ENCODE measurements around the gene VPS33B. TPM values are rescaled to one million over a fixed set of nuclear protein-coding genes. Genes with fewer than 3 reads are reported as not detected.

Gene VPS33B
- 1 to 10 TPM; 3.3 to 7.7 (median 4.3) TPM for total RNA-seq

DNA sequence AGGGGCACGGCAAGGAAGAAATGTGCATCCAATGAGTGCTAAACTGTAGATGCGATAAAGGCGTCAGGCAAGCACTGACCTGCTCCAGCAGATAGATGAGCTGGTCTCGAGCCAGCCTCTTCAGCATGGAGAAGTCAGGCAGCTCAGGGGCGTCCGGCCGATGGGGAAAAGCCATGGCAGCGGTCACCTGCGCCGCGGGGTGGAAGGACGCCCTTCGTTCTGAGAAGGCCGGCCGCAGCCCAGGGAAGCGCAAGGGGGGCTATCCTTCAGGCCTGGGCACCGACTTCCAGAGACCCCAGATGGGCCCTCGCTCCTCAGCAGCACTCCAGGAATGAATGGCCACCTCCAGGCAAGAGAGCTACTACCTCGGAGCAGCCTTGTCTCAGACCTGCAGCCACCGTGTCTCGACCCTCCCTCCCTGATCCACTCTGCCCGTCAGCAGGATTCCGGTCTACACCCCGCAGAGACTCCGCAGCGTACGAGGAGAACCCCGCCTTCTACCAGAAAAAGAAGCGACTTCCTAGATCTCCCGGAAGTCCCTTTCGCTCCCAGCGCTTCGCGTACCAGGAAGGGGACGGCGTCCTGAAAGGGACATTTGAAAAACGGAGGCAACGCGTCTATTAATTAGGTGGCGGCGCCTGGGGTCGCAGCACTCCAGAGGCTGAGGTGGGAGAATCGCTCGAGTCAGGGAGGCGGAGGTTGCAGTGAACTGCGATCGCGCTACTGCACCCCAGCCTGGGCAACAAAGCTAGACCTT lies at the start of gene VPS33B:
Gene VPS33B (minus strand): TSS at position 520 of the 757 bp plus-strand sequence. CDS start 345 bp downstream, at position 175.
- Histone ChIP-seq H3K4me3 (peak within 1 kb of the TSS; percentile 74 to 98 (median 96)), H3K9me3 (no peaks in the 10 kb centered on the region), H3K27me3 (no peaks in the 10 kb centered on the region), H3K4me1 (peaks cover 18 to 26% of the 10 kb centered on the region in 2 donors), H3K27ac (peak within 1 kb of the TSS; percentile 68 to 83 (median 72)), H3K36me3 (no peaks in the 10 kb centered on the region)
- TF ChIP-seq POLR2A (IDR thresholded peaks at IDR 0.05), result peak in 1 of 2 donors; percentile 15
- TF ChIP-seq CTCF (IDR thresholded peaks at IDR 0.05 in 4 of 5, conservative IDR thresholded peaks at IDR 0.05 in 1 of 5), result no peak
- in situ Hi-C loops (cut with MboI; ENCODE audit: low sequenced_read_pairs in 4 of 4), result no loop called here
- DNase-seq (peak; percentile 70 to 73), ATAC-seq (peak; percentile 93 to 96)
- intact Hi-C loops (cut with DNase I; ENCODE audit: low total_unique reads), result loop anchor here (2.0 kb wide), 2 partner anchors 27 to 67 kb away; partner anchors contain the start of genes PRC1 and RCCD1

- DNase-seq (no peak), ATAC-seq (no peak)
- Histone ChIP-seq H3K36me3 (no peaks in the 10 kb centered on the region), H3K4me3 (no peak overlapping the region), H3K4me1 (no peaks in the 10 kb centered on the region), H3K27me3 (peaks cover 0 to 7% (median 0%) of the 10 kb centered on the region in 3 donors), H3K9me3 (no peaks in the 10 kb centered on the region), H3K27ac (no peak overlapping the region)
- in situ Hi-C loops (cut with MboI; ENCODE audit: low sequenced_read_pairs in 4 of 4), result no loop called here
- intact Hi-C loops (cut with DNase I; ENCODE audit: low total_unique reads), result no loop called here
- TF ChIP-seq POLR2A (IDR thresholded peaks at IDR 0.05), result no peak
- TF ChIP-seq CTCF (IDR thresholded peaks at IDR 0.05 in 4 of 5, conservative IDR thresholded peaks at IDR 0.05 in 1 of 5), result no peak
Observed at GRCh38 chr15:91072161-91072560, 49.8 kb upstream of the VPS33B start.

- Histone ChIP-seq H3K27ac (no peak overlapping the region), H3K4me1 (no peaks in the 10 kb centered on the region), H3K36me3 (no peaks in the 10 kb centered on the region), H3K27me3 (peaks cover 0 to 7% (median 0%) of the 10 kb centered on the region in 3 donors), H3K9me3 (no peaks in the 10 kb centered on the region), H3K4me3 (no peak overlapping the region)
- ATAC-seq, result no peak
- in situ Hi-C loops (cut with MboI; ENCODE audit: low sequenced_read_pairs in 4 of 4), result no loop called here
- intact Hi-C loops (cut with DNase I; ENCODE audit: low total_unique reads), result no loop called here
- TF ChIP-seq CTCF (IDR thresholded peaks at IDR 0.05 in 4 of 5, conservative IDR thresholded peaks at IDR 0.05 in 1 of 5) (no peak), POLR2A (IDR thresholded peaks at IDR 0.05) (no peak)
- DNase-seq, result no peak
Observed at GRCh38 chr15:91070872-91071271, 48.5 kb upstream of the VPS33B start.

- Histone ChIP-seq H3K36me3 (no peaks in the 10 kb centered on the region), H3K9me3 (no peaks in the 10 kb centered on the region), H3K4me1 (no peaks in the 10 kb centered on the region), H3K27ac (no peak overlapping the region), H3K27me3 (peaks cover 0 to 7% (median 0%) of the 10 kb centered on the region in 3 donors), H3K4me3 (no peak overlapping the region)
- ATAC-seq, result no peak
- no peak for DNase-seq
- intact Hi-C loops (cut with DNase I; ENCODE audit: low total_unique reads) (no loop called here), in situ Hi-C loops (cut with MboI; ENCODE audit: low sequenced_read_pairs in 4 of 4) (no loop called here)
- TF ChIP-seq POLR2A (IDR thresholded peaks at IDR 0.05) (no peak), CTCF (IDR thresholded peaks at IDR 0.05 in 4 of 5, conservative IDR thresholded peaks at IDR 0.05 in 1 of 5) (no peak)
Observed at GRCh38 chr15:91068966-91069365, 46.6 kb upstream of the VPS33B start.
